ENCODE data around the gene UBE2K.
"Not testable (repeated sequence)": the region's sequence is repeated elsewhere in the genome, so short reads cannot be mapped to it uniquely, and the experiment has no call there.

UBE2K gene

DNA sequence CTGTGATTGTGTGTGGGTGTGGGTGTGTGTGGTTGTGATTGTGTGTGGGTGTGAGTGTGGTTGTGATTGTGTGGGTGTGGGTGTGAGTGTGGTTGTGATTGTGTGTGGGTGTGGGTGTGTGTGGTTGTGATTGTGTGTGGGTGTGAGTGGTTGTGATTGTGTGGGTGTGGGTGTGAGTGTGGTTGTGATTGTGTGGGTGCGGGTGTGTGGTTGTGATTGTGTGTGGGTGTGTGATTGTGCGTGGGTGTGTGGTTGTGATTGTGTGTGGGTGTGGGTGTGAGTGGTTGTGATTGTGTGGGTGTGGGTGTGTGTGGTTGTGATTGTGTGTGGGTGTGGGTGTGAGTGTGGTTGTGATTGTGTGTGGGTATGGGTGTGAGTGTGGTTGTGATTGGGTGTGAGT lies 115.8 kb downstream of the UBE2K start:
- not testable (repeated sequence) for DNase-seq

GRCh38 chr4:39814403-39815185 lies 116.7 kb downstream of the UBE2K start:
- DNase-seq = no peak

GRCh38 chr4:39818646-39819045 lies 120.7 kb downstream of the UBE2K start:
- no peak for DNase-seq

- DNase-seq = no peak
Observed at GRCh38 chr4:39820186-39820585, 122.2 kb downstream of the UBE2K start.

DNA sequence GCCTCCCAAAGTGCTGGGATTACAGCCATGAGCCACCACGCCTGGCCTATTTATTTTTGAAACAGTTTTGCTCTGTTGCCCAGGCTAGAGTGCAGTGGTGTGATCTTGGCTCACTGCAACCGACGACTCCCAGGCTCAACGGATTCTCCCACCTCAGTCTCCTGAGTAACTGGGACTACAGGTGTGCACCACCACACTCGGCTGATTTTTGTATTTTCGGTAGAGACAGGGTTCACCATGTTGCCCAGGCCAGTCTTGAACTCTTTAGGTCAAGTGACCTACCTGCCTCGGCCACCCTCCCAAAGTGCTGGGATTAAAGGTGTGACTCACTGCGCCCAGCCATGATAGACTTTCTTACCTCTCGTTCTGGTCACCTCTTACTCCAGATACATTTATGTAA lies 124.0 kb downstream of the UBE2K start:
- DNase-seq = no peak

- DNase-seq = no peak
Observed at GRCh38 chr4:39822662-39823061, 124.7 kb downstream of the UBE2K start.

DNA sequence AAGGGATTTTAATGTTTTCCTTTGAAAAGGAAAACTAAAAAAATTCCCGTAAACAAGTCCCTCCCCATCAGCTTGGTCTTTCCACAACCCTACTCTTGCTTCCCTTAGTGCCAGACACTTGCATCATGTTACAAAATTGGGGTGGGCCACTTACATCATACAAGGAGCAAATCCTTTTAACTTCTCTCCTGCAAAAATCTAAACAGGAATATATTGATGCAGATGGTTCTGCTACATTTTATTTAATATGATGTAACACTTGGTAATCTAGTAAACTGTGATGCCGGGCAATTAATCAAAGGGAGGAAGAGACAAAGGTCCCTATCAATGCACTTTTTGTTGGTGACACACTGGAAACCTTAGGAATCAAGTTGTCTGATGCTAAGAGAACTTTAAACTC lies 125.3 kb downstream of the UBE2K start:
- DNase-seq = no peak

DNA sequence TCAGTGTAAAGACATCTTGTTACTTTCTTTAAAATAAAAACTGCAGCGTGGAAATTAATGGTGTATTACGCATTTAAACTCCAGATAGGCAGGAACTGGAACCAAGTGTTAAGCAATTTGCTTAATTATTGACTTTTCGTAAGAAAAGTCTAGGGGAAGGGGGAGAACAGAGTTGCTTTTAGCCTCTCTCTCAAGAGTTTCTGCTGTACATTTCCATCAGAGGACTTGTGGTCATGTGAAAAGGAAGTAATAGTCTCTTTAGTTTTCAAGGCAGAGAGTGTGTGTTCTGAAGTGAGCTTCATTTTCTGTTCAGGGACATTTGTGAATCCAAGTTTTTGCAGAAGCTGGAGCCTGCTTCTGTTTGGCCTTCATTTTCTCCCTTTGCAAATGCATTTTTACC lies 127.2 kb downstream of the UBE2K start:
- no peak for DNase-seq

GRCh38 chr4:39825741-39826231 lies 127.8 kb downstream of the UBE2K start:
- no peak for DNase-seq

All from RPMI8226 (cell line).